BE2C (cell line): ENCODE results near the gene ANTXRL.
"Not testable (repeated sequence)": the region's sequence is repeated elsewhere in the genome, so short reads cannot be mapped to it uniquely, and the experiment has no call there.

Source experiments
- DNase-seq: peaks from one replicate; pipeline ENCODE4 v3.0.0-alpha.2; 2020
- H3K27me3 ChIP-seq: fragments of 250-450 bp; sonication (Bioruptor Pico); 2 replicates; pipeline ENCODE4 v1.5.1; 2020; ENCODE audit warnings: mild to moderate bottlenecking
- H3K36me3 ChIP-seq: fragments of 250-450 bp; sonication (Bioruptor Pico); 2 replicates; pipeline ENCODE4 v1.5.1; 2020; ENCODE audit warnings: mild to moderate bottlenecking
- H3K4me1 ChIP-seq: fragments of 250-450 bp; sonication (Bioruptor Pico); 2 replicates; pipeline ENCODE4 v1.5.1; 2020
- H3K4me3 ChIP-seq: 2 replicates; pipeline ENCODE4 v1.5.1; 2011; ENCODE audit warnings: low read depth, low read length
- H3K9me3 ChIP-seq: fragments of 250-450 bp; sonication (Bioruptor Pico); 2 replicates; pipeline ENCODE4 v1.5.1; 2020
- TF ChIP-seq, protein P1 (sequence below): IDR thresholded peaks from 2 replicates; pipeline ENCODE4 v1.5.1; 2012; ENCODE audit warnings: mild to moderate bottlenecking, low read depth, low read length

Gene ANTXRL

DNA sequence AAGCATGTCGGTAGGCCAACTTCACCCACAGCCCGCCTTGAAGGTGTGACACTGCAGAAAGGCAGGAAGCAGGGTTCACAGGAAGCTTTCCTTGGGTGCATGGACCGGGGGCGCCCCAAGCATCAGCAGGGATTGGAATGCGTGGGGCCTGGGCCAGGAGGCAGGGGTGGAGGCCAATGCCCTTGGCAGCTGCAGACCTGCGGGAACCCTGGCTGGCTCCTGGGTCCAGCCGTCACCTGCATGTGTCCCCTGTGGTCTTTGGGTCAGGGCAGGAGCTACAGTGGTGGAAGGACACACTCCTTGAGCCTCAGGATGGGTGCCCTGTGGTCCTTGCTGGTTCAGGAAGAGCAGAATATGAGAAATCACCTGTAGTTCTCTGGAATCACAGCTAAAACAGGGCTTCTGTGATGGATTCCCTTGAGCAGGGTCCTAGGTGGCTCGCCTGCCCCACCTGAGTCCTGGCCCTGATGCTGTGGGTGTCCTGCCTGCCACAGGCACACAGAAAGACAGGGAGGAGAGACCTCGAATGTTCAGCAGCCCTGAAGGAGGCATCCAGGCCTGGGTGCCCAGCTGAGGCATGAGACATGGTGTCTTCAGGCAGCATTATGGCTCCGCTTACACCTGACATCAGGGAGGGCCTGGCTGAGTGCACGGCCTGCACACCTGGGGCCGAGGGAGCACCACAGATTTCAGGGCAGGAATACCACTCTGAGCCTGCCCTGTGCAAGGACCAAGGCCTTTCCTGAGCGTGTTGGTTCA lies 15.1 kb downstream of the ANTXRL start:
- H3K4me1 ChIP-seq: no peaks in the 10 kb centered on the region
- TF ChIP-seq, protein P1, sequence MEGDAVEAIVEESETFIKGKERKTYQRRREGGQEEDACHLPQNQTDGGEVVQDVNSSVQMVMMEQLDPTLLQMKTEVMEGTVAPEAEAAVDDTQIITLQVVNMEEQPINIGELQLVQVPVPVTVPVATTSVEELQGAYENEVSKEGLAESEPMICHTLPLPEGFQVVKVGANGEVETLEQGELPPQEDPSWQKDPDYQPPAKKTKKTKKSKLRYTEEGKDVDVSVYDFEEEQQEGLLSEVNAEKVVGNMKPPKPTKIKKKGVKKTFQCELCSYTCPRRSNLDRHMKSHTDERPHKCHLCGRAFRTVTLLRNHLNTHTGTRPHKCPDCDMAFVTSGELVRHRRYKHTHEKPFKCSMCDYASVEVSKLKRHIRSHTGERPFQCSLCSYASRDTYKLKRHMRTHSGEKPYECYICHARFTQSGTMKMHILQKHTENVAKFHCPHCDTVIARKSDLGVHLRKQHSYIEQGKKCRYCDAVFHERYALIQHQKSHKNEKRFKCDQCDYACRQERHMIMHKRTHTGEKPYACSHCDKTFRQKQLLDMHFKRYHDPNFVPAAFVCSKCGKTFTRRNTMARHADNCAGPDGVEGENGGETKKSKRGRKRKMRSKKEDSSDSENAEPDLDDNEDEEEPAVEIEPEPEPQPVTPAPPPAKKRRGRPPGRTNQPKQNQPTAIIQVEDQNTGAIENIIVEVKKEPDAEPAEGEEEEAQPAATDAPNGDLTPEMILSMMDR: no peak
- H3K27me3 ChIP-seq: no peaks in the 10 kb centered on the region
- no peaks in the 10 kb centered on the region for H3K9me3 ChIP-seq
- no peaks in the 10 kb centered on the region for H3K36me3 ChIP-seq
- no peak for DNase-seq
- H3K4me3 ChIP-seq: no peak overlapping the region

- H3K4me1 ChIP-seq, H3K27me3 ChIP-seq, DNase-seq, H3K36me3 ChIP-seq, H3K9me3 ChIP-seq, H3K4me3 ChIP-seq: not testable (repeated sequence)
Observed at GRCh38 chr10:46302765-46303352, 16.1 kb downstream of the ANTXRL start.

GRCh38 chr10:46304062-46304461 lies 17.3 kb downstream of the ANTXRL start:
- no peak overlapping the region for H3K4me3 ChIP-seq

GRCh38 chr10:46304671-46305070 lies 17.9 kb downstream of the ANTXRL start:
- H3K36me3 ChIP-seq, H3K4me3 ChIP-seq, H3K4me1 ChIP-seq, DNase-seq, H3K27me3 ChIP-seq, H3K9me3 ChIP-seq: not testable (repeated sequence)

More at GRCh38 chr10:46304062-46304461, 17.3 kb downstream of the ANTXRL start:
- TF ChIP-seq, protein P1: no peak
- H3K4me1 ChIP-seq: no peaks in the 10 kb centered on the region
- H3K9me3 ChIP-seq: no peaks in the 10 kb centered on the region
- no peaks in the 10 kb centered on the region for H3K36me3 ChIP-seq
- no peaks in the 10 kb centered on the region for H3K27me3 ChIP-seq
- DNase-seq: no peak

DNA sequence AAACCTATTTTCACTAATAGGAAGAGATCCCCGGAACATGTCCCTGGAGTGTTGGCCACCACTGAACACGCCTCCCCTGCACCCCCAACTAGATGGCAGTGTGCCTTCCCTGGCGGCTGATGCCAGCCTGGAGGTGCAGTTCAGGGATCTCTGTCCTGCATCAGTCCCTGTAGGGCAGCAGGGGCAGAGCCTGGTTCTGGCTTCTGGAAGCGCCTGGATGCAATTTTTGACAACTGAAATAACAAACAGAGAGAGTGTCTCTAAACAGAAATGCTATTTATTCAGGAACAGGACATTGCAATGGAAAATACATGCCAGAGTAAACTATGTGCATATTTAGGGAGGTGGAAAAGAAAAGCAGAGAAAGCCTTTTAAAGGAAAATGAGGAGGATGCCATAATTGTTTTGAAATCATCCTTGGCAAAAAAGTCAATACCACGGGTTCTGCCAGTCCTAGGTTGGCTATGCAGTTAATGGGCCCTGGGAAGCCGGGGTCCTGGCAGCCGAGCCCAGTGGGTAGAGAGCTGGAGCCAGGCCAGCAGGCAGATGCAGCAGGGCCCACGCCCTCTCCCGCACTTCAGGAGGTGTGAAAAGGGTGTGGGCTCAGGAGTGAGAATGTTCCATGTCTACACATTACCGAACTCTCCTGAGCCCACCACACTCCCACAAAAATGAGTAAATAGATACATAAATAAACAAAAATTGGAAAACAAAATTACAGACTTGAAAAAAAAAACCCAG lies 18.5 kb downstream of the ANTXRL start:
- Histone ChIP-seq H3K36me3 (no peaks in the 10 kb centered on the region), H3K4me3 (no peak overlapping the region), H3K27me3 (no peaks in the 10 kb centered on the region), H3K9me3 (no peaks in the 10 kb centered on the region), H3K4me1 (no peaks in the 10 kb centered on the region)
- no peak for DNase-seq
- TF ChIP-seq, protein P1: no peak

DNA sequence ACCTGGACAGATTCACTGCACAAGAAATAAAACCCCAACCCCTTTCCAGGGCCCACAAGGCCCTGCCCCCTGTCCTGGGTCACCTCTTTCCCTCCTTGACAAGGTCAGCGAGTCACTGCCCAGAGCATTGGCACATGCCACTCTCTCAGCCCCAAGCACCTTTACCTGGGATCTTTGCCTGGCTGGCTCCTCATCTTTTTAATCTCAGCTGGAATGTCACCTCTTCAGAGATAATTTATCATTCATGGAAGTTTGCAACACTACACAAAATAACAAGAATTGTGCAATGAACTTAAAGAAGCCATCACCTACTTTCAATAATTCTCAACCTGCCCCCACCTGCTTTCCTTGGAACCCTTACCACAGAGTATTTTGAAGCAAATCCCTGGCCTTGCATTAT lies 19.2 kb downstream of the ANTXRL start:
- DNase-seq: no peak
- Histone ChIP-seq H3K4me1 (no peaks in the 10 kb centered on the region), H3K27me3 (no peaks in the 10 kb centered on the region), H3K9me3 (no peaks in the 10 kb centered on the region), H3K4me3 (no peak overlapping the region), H3K36me3 (no peaks in the 10 kb centered on the region)
- TF ChIP-seq, protein P1: no peak
